Measurements from ENCODE around the gene SLC10A7.

Gene SLC10A7

DNA sequence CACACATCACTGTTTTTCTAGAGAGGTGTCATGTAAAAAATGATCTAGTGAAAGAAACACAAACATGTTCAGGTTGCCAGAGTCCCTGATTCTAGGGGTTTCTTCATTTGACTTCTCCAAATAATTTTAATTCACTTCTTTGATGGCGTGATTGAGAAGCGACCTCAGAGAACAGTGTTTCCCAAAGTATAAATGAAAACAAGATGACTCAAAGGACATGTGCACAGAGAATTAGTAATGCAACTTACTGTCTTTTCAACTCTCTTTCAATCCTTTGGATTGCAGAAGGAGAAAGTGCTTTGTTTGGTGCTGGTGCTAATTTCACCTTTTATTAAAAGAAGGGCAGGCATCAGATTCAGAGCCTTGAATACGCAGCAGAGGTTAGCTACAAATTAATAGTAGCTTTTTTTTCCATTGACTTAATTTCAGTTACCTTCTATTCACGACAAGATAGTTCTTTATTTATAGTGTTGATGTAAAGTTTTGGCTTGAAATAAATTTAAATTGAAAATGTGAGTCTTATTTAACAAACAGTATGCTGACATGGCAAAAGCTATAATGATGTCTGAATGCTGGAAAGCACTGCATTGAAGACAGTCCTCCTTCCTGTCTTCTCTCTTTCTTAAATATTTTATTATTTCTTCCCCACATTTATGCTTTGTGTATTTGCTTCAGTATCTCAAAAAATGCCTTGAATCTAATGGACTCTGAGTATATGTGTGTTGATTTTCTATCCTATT, 85.1 kb downstream of the SLC10A7 start:
- FAIRE-seq (no peak), DNase-seq (ENCODE audit: insufficient read length) (no peak)
- TF ChIP-seq POLR2A (IDR thresholded peaks at IDR 0.05; ENCODE audit: low read depth, low read length) (no peak), TAF1 (IDR thresholded peaks at IDR 0.05; ENCODE audit: borderline replicate concordance, low read depth, low read length) (no peak), POLR2AphosphoS5 (IDR thresholded peaks at IDR 0.05; ENCODE audit: low read depth, low read length) (no peak)

DNA sequence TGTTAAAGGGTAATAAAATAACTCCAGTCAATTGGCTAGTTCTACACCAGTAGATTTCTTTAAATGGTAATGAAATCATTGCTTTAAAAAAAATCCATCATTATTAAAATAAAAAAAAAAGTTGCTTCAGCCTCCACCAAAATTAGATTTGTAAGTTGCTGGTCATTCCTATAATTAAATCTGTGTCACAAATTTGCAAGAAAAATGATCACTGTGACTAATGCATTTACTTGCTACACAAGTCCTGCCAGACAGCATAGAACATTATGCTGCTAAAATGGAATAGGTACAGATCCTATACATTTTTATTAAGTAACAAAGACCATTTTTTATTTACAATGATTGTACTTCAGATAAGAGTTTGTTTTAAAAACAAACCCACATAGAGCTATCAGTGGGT, 85.8 kb downstream of the SLC10A7 start:
- no peak for DNase-seq (ENCODE audit: insufficient read length)
- no peak for FAIRE-seq
- no peak for TF ChIP-seq POLR2A (IDR thresholded peaks at IDR 0.05; ENCODE audit: low read depth, low read length)
- no peak for TF ChIP-seq TAF1 (IDR thresholded peaks at IDR 0.05; ENCODE audit: borderline replicate concordance, low read depth, low read length)
- no peak for TF ChIP-seq POLR2AphosphoS5 (IDR thresholded peaks at IDR 0.05; ENCODE audit: low read depth, low read length)

DNA sequence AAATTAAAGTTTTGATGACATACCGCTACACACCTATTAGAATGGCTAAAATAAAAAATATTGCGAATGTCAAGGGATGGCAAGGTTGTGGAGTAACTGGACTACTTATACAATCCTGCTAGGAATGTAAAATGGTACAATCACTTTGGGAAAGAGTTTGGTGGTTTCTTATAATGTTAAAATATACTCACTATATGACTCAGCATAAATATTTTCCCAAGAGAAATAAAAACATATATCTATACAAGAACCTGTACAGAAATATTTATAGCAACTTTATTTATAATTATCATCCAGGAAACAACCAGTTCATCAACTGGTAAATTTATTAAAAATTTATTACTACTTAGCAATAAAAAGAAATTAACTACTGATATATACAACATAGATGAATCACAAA, 89.7 kb downstream of the SLC10A7 start:
- no peak for FAIRE-seq
- no peak for DNase-seq (ENCODE audit: insufficient read length)
- TF ChIP-seq POLR2AphosphoS5 (IDR thresholded peaks at IDR 0.05; ENCODE audit: low read depth, low read length): no peak

DNA sequence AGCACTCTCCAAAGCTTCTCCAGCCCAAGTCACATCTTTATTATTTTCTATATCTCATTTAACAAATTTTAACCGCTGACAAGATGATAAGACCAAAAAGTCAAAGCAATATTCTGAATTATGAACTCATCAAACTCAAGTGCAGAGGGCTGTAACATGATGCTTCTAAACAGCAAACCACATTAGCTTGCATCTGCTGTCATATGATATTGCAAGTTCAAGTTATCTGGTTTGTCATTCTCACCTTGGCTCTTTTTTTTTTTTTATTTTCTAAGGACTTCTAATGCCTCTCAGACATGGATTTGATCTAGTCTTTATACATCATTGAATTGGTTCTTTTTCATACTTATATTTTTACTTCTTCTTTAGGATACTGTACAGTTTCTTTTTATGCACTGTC, 93.4 kb downstream of the SLC10A7 start:
- TF ChIP-seq TAF1 (IDR thresholded peaks at IDR 0.05; ENCODE audit: borderline replicate concordance, low read depth, low read length) (no peak), POLR2A (IDR thresholded peaks at IDR 0.05; ENCODE audit: low read depth, low read length) (no peak), POLR2AphosphoS5 (IDR thresholded peaks at IDR 0.05; ENCODE audit: low read depth, low read length) (no peak)
- FAIRE-seq (no peak), DNase-seq (ENCODE audit: insufficient read length) (no peak)

DNA sequence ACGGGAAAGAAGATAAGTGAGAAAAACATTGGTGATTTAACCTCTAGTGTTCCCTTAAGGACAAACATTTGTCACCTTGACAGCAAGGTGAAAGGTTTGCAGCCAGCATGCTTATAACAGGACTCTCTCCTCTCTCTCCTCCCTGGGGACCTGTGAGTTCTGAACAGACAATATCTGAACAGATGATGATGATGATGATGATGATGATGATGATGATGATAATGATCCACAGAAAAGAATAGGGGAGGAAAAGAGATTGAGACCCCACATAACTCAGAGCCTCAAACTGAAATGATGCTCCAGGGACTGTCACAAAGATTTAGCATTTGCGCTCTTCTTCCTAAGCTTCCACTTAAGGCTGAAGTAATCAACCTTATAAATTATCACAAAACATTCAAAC, 103.9 kb downstream of the SLC10A7 start:
- no peak for DNase-seq (ENCODE audit: insufficient read length)
- no peak for FAIRE-seq
- TF ChIP-seq POLR2AphosphoS5 (IDR thresholded peaks at IDR 0.05; ENCODE audit: low read depth, low read length) (no peak), TAF1 (IDR thresholded peaks at IDR 0.05; ENCODE audit: borderline replicate concordance, low read depth, low read length) (no peak), POLR2A (IDR thresholded peaks at IDR 0.05; ENCODE audit: low read depth, low read length) (no peak)

DNA sequence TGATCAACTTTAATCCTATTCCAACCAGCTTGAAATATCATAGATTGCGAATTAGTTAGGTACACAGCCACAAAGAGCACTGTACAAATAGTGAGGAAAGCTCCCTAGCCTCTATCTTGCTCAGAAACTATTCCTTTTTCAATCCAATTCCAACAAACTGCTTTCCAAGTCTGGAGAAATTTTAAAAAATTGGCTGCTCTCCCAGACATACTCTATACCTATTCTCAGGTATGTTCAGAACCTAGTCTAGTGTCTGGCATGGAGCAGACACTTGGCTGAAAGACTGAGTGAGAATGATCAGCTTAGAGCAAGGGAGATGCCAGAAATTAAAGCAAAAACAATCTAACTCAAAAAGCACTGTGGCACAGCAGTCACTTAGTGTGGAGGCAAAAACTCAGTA, 105.9 kb downstream of the SLC10A7 start:
- FAIRE-seq: no peak
- no peak for DNase-seq (ENCODE audit: insufficient read length)
- TF ChIP-seq POLR2A (IDR thresholded peaks at IDR 0.05; ENCODE audit: low read depth, low read length): no peak
- no peak for TF ChIP-seq TAF1 (IDR thresholded peaks at IDR 0.05; ENCODE audit: borderline replicate concordance, low read depth, low read length)
- no peak for TF ChIP-seq POLR2AphosphoS5 (IDR thresholded peaks at IDR 0.05; ENCODE audit: low read depth, low read length)

DNA sequence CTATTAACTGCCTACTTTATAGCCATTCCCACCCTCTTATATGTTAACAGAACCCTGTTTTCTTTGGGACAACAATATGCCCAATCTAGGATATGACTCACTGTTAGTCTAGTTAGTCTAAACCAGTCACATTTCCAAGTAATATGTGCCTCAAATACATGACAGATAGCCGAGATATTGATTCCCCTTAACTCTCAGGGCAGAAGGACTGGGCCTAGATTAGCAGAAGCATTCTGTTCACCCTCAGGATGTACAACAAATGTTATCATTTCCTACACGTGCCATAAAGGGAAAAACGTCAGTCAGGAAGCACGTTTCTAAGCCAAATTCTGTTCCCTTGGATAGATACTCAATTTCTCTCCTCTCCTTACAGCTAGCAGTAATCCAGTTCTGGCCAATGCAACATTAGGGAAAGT, 114.1 kb downstream of the SLC10A7 start:
- DNase-seq (ENCODE audit: insufficient read length): no peak
- TF ChIP-seq POLR2A (IDR thresholded peaks at IDR 0.05; ENCODE audit: low read depth, low read length) (no peak), TAF1 (IDR thresholded peaks at IDR 0.05; ENCODE audit: borderline replicate concordance, low read depth, low read length) (no peak), POLR2AphosphoS5 (IDR thresholded peaks at IDR 0.05; ENCODE audit: low read depth, low read length) (no peak)
- FAIRE-seq: no peak

DNA sequence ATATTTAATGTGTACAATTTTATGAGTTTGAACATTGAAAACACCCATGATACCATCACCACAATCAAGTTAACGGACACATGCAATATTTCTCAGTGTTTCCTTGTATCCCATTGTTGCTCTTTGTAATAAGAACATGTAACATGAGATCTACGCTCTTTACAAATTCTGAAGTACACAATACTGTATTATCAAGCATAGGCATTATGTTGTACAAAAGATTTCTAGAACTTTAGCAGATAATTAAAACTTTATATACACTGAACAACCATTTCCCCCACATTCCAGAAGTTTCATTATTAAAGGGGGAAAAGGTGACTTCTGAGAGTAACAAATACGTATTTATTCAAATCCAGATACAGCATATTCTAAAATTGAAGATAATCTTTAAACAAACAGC, 114.5 kb downstream of the SLC10A7 start:
- DNase-seq (ENCODE audit: insufficient read length): no peak
- TF ChIP-seq TAF1 (IDR thresholded peaks at IDR 0.05; ENCODE audit: borderline replicate concordance, low read depth, low read length): no peak
- no peak for TF ChIP-seq POLR2A (IDR thresholded peaks at IDR 0.05; ENCODE audit: low read depth, low read length)
- TF ChIP-seq POLR2AphosphoS5 (IDR thresholded peaks at IDR 0.05; ENCODE audit: low read depth, low read length): no peak

DNA sequence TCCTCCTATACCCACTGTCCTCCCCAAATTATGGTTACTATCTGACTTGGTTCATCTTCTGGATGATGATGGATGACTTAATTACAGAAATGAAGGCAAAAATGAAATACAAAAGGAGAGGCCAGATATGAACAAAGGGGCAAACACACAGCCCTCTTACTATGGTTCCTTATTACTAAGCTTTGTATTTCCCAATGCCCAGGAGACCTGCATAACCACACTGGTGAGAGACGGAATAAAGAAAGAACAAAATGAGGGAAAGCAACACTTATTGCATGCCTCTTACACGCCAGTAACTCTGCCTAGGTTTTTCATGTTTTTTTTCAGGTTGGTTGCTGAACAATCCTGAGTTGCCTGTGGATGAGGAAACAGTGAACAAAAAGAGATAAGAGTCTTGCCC, 120.5 kb downstream of the SLC10A7 start:
- no peak for DNase-seq (ENCODE audit: insufficient read length)
- TF ChIP-seq POLR2AphosphoS5 (IDR thresholded peaks at IDR 0.05; ENCODE audit: low read depth, low read length): no peak
- no peak for TF ChIP-seq POLR2A (IDR thresholded peaks at IDR 0.05; ENCODE audit: low read depth, low read length)
- TF ChIP-seq TAF1 (IDR thresholded peaks at IDR 0.05; ENCODE audit: borderline replicate concordance, low read depth, low read length): no peak
- no peak for FAIRE-seq

More for the DNA sequence above, 114.5 kb downstream of the SLC10A7 start:
- no peak for FAIRE-seq

DNA sequence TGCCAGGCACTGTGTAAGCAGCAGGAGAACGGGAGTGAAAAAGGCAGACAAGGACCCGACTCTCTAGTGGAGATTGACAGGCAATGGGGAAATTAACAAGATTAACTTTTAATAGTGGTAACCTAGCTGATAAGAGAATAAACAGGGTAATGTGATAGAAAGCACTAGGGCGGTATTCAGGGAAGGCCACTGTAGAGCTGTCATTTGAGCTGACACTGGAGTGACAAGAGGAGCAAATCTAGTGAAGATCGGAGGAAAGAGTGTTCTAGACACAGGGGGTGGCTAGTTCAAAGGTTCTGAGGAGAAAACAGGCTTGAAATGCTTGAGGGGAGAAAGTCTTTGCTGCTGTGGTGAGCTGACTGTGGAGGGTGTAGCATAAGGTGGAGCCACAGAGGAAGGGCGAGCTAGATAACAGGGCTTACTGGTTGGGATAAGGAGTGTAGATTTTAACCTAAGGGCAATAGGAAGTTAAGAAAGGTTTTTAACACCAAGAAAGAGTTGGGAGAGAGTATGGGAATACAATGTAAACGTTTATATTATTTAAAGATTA, 122.8 kb downstream of the SLC10A7 start:
- DNase-seq (ENCODE audit: insufficient read length) (no peak), FAIRE-seq (no peak)
- TF ChIP-seq TAF1 (IDR thresholded peaks at IDR 0.05; ENCODE audit: borderline replicate concordance, low read depth, low read length) (no peak), POLR2AphosphoS5 (IDR thresholded peaks at IDR 0.05; ENCODE audit: low read depth, low read length) (no peak), POLR2A (IDR thresholded peaks at IDR 0.05; ENCODE audit: low read depth, low read length) (no peak)

DNA sequence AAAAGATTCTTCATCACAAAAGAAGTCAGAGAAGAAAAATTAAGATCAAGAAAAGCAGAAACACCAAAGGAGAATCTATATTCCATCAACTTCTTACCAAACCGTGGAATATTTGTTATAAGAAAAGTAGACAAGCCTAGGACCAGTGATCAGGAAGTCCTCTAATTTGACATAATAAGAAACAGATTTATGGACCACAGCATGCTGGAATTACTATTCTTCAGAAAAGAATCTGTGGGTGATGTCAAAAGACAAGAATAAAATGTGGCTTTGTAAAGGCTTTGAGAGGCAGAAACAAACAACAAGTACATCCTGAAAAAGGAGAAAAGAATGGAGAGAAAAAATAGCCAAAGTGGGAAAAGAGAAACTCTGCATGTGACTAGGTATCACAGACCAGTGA, 123.3 kb downstream of the SLC10A7 start:
- DNase-seq (ENCODE audit: insufficient read length): no peak
- TF ChIP-seq POLR2A (IDR thresholded peaks at IDR 0.05; ENCODE audit: low read depth, low read length) (no peak), TAF1 (IDR thresholded peaks at IDR 0.05; ENCODE audit: borderline replicate concordance, low read depth, low read length) (no peak), POLR2AphosphoS5 (IDR thresholded peaks at IDR 0.05; ENCODE audit: low read depth, low read length) (no peak)
- FAIRE-seq: no peak

DNA sequence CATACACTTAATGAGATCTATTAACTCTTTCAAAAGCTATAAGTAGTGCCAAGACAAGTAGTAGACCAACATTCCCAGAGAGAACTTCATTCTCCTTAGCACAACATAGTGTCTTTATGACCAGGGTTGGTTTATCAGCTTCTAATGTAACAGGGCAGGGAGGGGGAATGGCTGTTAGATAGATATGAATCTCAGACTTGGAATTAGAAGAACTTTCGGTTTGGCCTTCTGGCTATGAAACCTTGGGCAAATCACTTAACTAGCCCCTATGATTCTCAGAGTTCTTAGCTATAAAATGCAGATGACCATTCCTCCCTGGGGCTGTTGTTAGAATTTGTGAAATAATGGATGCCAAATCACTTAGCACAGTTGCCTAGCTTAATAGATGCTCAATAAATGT, 132.2 kb downstream of the SLC10A7 start:
- TF ChIP-seq POLR2AphosphoS5 (IDR thresholded peaks at IDR 0.05; ENCODE audit: low read depth, low read length) (no peak), TAF1 (IDR thresholded peaks at IDR 0.05; ENCODE audit: borderline replicate concordance, low read depth, low read length) (no peak), POLR2A (IDR thresholded peaks at IDR 0.05; ENCODE audit: low read depth, low read length) (no peak)
- FAIRE-seq: no peak
- no peak for DNase-seq (ENCODE audit: insufficient read length)

Data from GM12892 (cell line).